BLaER1 treated with 17β-estradiol and CSF1 and Interleukin-3, amounts not matched to agents 10 nM and 100 nM (cell line): ENCODE measurements around the gene CLCN7.
"Not testable (repeated sequence)": the region's sequence is repeated elsewhere in the genome, so short reads cannot be mapped to it uniquely, and the experiment has no call there.

Experiments
- H3K27ac ChIP-seq, 11 experiments: shearing (Covaris generic); formaldehyde crosslinking; 2 replicates each; pipeline ENCODE4 v1.8.1; 2022
- H3K27me3 ChIP-seq, 11 experiments: shearing (Covaris generic); formaldehyde crosslinking; 2 replicates each; pipeline ENCODE4 v1.8.1; 2022
- H3K36me3 ChIP-seq, 11 experiments: shearing (Covaris generic); formaldehyde crosslinking; 2 replicates each; pipeline ENCODE4 v1.8.1; 2022
- H3K4me1 ChIP-seq, 10 experiments: shearing (Covaris generic); formaldehyde crosslinking; 2 replicates each; pipeline ENCODE4 v1.8.1; 2022
- H3K4me2 ChIP-seq, 11 experiments: shearing (Covaris generic); formaldehyde crosslinking; 2 replicates each; pipeline ENCODE4 v1.8.1; 2022
- H3K4me3 ChIP-seq, 10 experiments: shearing (Covaris generic); formaldehyde crosslinking; 2 replicates each; pipeline ENCODE4 v1.8.1; 2022
- H3K9ac ChIP-seq, 11 experiments: shearing (Covaris generic); formaldehyde crosslinking; 2 replicates each; pipeline ENCODE4 v1.8.1; 2022
- H3K9me3 ChIP-seq, 11 experiments: shearing (Covaris generic); formaldehyde crosslinking; replicated peaks in 1 of 11; 2 replicates each; pipeline ENCODE4 v1.8.1; 2022
- H4K20me1 ChIP-seq, 11 experiments: shearing (Covaris generic); formaldehyde crosslinking; 2 replicates each; pipeline ENCODE4 v1.8.1; 2022
- Cebpa-rat ChIP-seq, 11 experiments: shearing (Covaris generic); IDR thresholded peaks; 2 replicates each; pipeline ENCODE4 v1.8.1; 2022

Gene CLCN7

DNA sequence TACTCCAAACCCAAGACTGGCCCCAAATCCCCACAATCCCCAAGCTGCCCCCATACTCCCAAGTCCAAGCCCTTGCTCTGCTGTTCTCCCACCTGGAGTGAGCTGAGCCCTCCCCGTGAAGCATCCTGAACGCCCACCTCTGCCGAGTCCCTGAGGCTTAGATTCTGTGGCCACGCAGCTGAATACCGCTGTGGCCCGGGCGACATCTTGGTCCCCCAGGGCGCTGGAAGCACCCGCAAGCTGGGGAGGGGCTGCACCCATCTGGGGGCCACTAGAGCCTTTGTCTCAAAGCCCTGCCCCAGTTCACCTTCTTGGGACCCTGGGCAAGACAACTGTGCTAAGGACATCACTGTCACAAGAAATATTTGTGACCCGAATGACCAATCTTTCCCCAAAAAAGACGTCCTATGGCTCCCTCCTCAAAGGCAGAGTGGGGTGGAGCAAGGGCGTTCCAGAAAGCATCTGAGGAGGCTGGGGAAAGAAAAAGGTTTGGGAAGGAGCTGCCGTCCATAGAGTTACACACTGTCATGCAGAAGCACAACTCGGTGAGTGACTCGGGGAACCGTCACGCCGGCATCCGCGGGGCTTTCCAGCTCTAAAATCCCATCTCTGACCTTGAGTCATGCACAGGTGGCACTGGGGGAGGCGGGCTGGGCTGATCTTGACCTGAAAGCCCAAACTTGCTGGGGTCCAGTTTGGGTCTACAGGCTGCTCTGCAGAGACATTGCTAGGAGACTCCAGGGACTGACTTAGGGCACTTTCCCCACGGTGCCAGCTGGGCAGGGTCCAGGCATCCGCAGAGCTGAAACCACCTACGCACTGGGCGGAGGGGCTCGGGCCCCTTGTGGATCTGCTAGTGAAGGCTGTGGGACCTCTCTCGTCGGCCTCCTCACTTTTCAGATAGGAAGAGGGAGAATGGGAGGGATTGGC lies 7.3 kb upstream of the CLCN7 start:
- Histone ChIP-seq H3K27me3 (no peaks in the 10 kb centered on the region), H3K9ac (no peak overlapping the region), H3K4me2 (peak overlapping the region in 2 of 11 experiments; percentile 5 to 20; a peak in 3 of 22 replicates)

DNA sequence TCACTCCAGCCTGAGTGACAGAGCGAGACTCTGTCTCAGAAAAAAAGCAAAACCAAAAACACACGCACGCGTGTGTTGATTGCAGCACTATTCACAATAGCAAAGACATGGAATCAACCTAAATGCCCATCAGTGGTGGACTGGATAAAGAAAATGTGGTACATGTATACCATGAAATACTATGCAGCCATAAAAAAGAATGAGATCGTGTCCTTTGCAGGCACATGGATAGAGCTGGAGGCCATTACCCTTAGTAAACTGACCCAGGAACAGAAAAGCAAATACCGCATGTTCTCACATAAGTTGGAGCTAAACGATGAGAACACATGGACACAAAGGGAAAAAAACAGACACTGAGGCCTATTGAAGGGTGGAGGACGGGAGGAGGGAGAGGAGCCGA lies 4.1 kb upstream of the CLCN7 start:
- not testable (repeated sequence) for H3K27ac ChIP-seq, H3K9ac ChIP-seq, H3K36me3 ChIP-seq, H3K9me3 ChIP-seq, H3K4me3 ChIP-seq, H3K27me3 ChIP-seq, H4K20me1 ChIP-seq
- Histone ChIP-seq H3K4me2 (peak overlapping the region in 1 of 11 experiments; percentile 65; a peak in 1 of 22 replicates), H3K4me1 (peaks cover 32 to 56% (median 43%) of the 10 kb centered on the region in 10 experiments)

More for the DNA sequence above, 7.3 kb upstream of the CLCN7 start:
- Histone ChIP-seq H4K20me1 (no peaks in the 10 kb centered on the region), H3K9me3 (peaks cover 0 to 5% (median 0%) of the 10 kb centered on the region in 11 experiments; a peak in 1 of 22 replicates), H3K27ac (peak overlapping the region in 1 of 11 experiments; percentile 16; a peak in 1 of 22 replicates), H3K4me3 (no peak overlapping the region), H3K4me1 (peaks cover 20 to 49% (median 36%) of the 10 kb centered on the region in 10 experiments), H3K36me3 (no peaks in the 10 kb centered on the region)
- no peak for TF ChIP-seq Cebpa-rat (IDR thresholded peaks at IDR 0.05)

DNA sequence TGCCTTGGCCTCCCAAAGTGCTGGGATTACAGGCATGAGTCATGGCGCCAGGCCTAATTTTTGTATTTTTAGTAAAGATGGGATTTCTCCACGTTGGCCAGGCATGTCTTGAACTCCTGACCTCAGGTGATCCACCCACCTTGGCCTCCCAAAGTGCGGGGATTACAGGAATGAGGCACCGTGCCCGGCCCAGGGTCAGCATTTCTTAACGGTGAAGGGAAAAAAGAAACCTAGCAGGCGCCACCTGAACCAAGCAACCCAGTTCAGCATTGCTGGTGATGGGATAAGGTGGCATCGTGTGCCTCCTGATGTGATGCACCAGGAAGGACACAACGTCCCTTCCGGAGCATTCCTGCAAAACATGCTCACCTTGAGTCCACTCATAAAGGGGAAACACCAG lies 2.2 kb upstream of the CLCN7 start:
- Histone ChIP-seq H4K20me1 (peaks cover 0 to 12% (median 0%) of the 10 kb centered on the region in 11 experiments; a peak in 2 of 22 replicates), H3K9me3 (peaks cover 0 to 5% (median 0%) of the 10 kb centered on the region in 11 experiments; a peak in 1 of 22 replicates), H3K9ac (no peak overlapping the region), H3K4me2 (no peak overlapping the region), H3K36me3 (no peaks in the 10 kb centered on the region), H3K27me3 (no peaks in the 10 kb centered on the region), H3K4me3 (no peak overlapping the region), H3K4me1 (peaks cover 41 to 58% (median 54%) of the 10 kb centered on the region in 10 experiments), H3K27ac (no peak overlapping the region)
- TF ChIP-seq Cebpa-rat (IDR thresholded peaks at IDR 0.05) = no peak

DNA sequence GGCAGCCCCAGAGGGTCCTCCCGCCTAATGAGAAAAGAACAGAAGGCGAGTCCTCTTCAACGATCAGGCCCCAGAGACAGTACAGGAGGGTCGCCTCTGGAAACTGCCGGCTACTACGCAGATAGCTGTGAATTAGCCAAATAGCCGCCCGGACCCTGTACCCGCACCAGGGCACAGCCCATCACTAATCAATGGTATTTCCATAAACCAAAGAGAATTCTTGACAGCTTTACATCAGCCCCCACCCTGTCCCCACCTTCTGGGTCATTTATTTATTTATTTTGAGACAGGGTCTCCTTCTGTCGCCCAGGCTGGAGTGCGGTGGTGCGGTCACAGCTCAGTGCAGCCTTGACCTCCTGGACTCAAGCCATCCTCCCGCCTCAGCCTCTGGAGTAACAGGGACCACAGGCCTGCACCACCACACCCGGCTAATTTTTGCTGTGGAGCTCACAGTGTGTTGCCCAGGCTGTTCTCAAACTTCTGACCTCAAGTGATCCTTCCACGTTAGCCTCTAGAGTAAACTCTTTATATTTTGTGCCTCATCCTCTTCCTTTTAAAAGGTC lies 805 bp upstream of the CLCN7 start:
- peak overlapping the region; percentile 97 to 100 (median 99) for H3K27ac ChIP-seq
- peaks cover 0 to 11% (median 0%) of the 10 kb centered on the region in 11 experiments; a peak in 2 of 22 replicates for H3K9me3 ChIP-seq
- H3K36me3 ChIP-seq = no peaks in the 10 kb centered on the region
- peak overlapping the region; percentile 94 to 99 (median 98) for H3K4me2 ChIP-seq
- peaks cover 0 to 25% (median 0%) of the 10 kb centered on the region in 11 experiments; a peak in 2 of 22 replicates for H4K20me1 ChIP-seq
- H3K4me1 ChIP-seq = peaks cover 55 to 65% (median 62%) of the 10 kb centered on the region in 10 experiments
- H3K27me3 ChIP-seq = no peaks in the 10 kb centered on the region
- H3K9ac ChIP-seq = peak overlapping the region; percentile 95 to 99 (median 99)
- TF ChIP-seq Cebpa-rat (IDR thresholded peaks at IDR 0.05) = no peak
- peak overlapping the region; percentile 81 to 98 (median 94) for H3K4me3 ChIP-seq

DNA sequence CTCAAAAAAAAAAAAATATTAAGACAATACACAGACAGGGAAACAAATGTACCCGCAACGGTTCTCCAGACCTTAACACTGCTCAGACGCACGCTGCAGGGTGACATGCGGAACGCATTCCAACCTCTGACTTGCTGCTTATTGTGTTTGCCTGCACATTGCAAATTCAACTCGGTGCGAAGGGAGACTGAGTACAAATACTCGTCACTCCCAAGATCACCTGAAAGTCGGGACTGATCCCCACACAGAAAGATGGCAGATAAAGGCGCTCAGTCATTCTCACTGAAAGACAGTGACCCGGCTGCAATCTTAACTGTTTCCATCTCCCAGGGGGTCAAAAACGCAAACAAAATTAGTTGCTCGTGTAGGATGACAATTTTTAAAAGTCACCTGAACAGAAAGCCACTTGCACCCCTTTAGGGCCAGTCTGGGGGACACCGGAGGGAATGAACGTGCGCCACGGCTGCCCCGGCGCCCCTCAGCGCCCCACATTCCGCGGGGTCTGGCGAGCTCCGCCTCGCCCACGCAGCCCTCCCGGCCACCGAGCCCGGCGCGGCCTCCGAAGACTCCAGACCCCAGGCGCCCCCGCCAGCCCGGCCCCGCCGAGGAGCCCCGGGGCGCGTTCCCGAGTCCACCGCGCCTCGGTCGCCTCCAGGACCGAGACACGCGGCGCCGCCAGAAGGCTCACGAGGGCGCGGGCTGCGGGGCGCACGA lies 589 bp downstream of the CLCN7 start:
- Histone ChIP-seq H3K36me3 (no peaks in the 10 kb centered on the region), H3K9me3 (peaks cover 0 to 11% (median 0%) of the 10 kb centered on the region in 11 experiments; a peak in 2 of 22 replicates), H4K20me1 (peaks cover 0 to 39% (median 0%) of the 10 kb centered on the region in 11 experiments; a peak in 2 of 22 replicates), H3K27me3 (no peaks in the 10 kb centered on the region), H3K27ac (peak overlapping the region; percentile 97 to 100 (median 99)), H3K4me3 (peak overlapping the region; percentile 81 to 98 (median 94)), H3K9ac (peak overlapping the region; percentile 95 to 99 (median 99)), H3K4me2 (peak overlapping the region; percentile 94 to 99 (median 98)), H3K4me1 (peaks cover 55 to 64% (median 59%) of the 10 kb centered on the region in 10 experiments)
- TF ChIP-seq Cebpa-rat (IDR thresholded peaks at IDR 0.05) = no peak

DNA sequence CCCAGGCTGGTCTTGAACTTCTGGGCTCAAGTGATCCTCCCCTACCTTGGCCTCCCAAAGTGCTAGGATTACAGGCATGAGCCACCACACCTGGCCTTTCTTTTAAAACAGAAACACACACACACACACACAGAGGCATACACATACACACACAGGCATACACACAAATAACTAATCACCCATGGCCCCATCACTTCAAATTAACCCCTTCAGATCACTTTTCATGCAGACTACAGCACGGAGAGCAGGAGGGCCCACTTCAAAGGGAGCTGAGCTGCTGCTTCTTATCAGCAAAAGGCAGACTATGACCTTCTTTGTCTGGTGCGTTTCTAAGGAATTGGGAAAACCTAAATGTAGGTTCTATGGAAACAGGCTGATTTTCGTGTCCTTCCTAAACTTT lies 1.9 kb downstream of the CLCN7 start:
- H3K4me2 ChIP-seq = peak overlapping the region; percentile 94 to 99 (median 98)
- no peak for TF ChIP-seq Cebpa-rat (IDR thresholded peaks at IDR 0.05)
- peak overlapping the region in 9 of 10 experiments; percentile 59 to 98 (median 93); a peak in 16 of 20 replicates for H3K4me3 ChIP-seq
- H3K4me1 ChIP-seq = peaks cover 68 to 75% (median 72%) of the 10 kb centered on the region in 10 experiments
- H3K9ac ChIP-seq = peak overlapping the region; percentile 95 to 99 (median 99); a peak in 21 of 22 replicates
- H3K9me3 ChIP-seq = peaks cover 0 to 11% (median 0%) of the 10 kb centered on the region in 11 experiments; a peak in 1 of 22 replicates
- H4K20me1 ChIP-seq = peaks cover 0 to 51% (median 0%) of the 10 kb centered on the region in 11 experiments; a peak in 6 of 22 replicates
- peaks cover 0 to 5% (median 0%) of the 10 kb centered on the region in 11 experiments; a peak in 3 of 22 replicates for H3K36me3 ChIP-seq
- H3K27ac ChIP-seq = peak overlapping the region; percentile 90 to 100 (median 99); a peak in 21 of 22 replicates
- no peaks in the 10 kb centered on the region for H3K27me3 ChIP-seq

DNA sequence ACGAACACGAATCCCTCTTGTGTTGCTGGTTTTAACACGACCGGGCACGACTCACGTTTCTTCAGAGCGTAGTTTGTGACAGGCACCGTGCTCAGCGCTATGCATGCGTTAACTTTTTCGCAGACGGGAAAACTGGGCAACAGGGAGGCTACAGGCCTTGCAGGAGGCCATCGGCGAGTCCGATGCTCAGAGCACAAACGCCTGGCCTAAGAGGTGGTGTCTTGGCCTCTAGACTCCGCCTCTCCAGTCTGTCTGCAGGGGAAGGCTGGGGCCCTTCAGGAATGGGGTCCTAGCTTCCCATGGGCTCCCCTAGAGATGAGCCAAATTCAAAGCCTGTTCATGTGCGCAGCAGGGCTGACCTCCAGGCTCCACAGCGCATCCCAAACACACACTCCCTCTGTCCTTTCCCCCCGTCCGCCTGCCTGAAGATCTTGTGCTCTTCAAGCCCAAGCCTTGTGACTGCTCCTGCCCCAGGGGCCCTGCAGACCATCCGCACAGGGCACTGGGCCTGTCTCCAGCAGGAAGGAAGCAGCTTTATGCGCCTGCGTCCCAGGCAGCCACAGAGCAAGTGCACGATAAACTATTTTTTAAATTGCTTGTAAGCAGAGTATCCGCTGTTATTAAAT lies 3.1 kb downstream of the CLCN7 start:
- no peaks in the 10 kb centered on the region for H3K27me3 ChIP-seq
- peaks cover 0 to 11% (median 0%) of the 10 kb centered on the region in 11 experiments; a peak in 5 of 22 replicates for H3K36me3 ChIP-seq
- peak overlapping the region; percentile 94 to 99 (median 98) for H3K4me2 ChIP-seq
- peak overlapping the region; percentile 90 to 100 (median 99) for H3K27ac ChIP-seq
- H3K4me1 ChIP-seq = peaks cover 80 to 88% (median 84%) of the 10 kb centered on the region in 10 experiments
- peak overlapping the region; percentile 95 to 99 (median 99) for H3K9ac ChIP-seq
- peaks cover 0 to 64% (median 3%) of the 10 kb centered on the region in 11 experiments; a peak in 9 of 22 replicates for H4K20me1 ChIP-seq
- TF ChIP-seq Cebpa-rat (IDR thresholded peaks at IDR 0.05) = no peak
- H3K4me3 ChIP-seq = peak overlapping the region; percentile 58 to 98 (median 92)
- peaks cover 0 to 11% (median 0%) of the 10 kb centered on the region in 11 experiments; a peak in 1 of 22 replicates for H3K9me3 ChIP-seq
